ENCODE results near the gene MLPH.
A peak's percentile ranks its signal among the peaks of the same experiment; 100 is the strongest.
"Not testable (repeated sequence)": the region's sequence is repeated elsewhere in the genome, so short reads cannot be mapped to it uniquely, and the experiment has no call there.

Gene MLPH

GRCh38 chr2:237583385-237584295, 96.6 kb downstream of the MLPH start:
- no peak for DNase-seq (ENCODE audit: low read depth in 2 of 2)

- DNase-seq (ENCODE audit: low read depth in 2 of 2) = no peak
Measured at GRCh38 chr2:237585590-237586221, 98.7 kb downstream of the MLPH start.

- DNase-seq (ENCODE audit: low read depth in 2 of 2) = no peak
Measured at GRCh38 chr2:237588044-237588696, 101.1 kb downstream of the MLPH start.

GRCh38 chr2:237590272-237591140, 103.5 kb downstream of the MLPH start, which contains the start of gene RAB17:
Gene RAB17, minus strand, starts transcription at chr2:237590734. Its CDS starts 4,580 bp downstream, at chr2:237586154.
- DNase-seq (ENCODE audit: low read depth in 2 of 2) = no peak

GRCh38 chr2:237591141-237591881, 104.3 kb downstream of the MLPH start:
- DNase-seq (ENCODE audit: low read depth in 2 of 2) = peak in 1 of 2 experiments; percentile 11

GRCh38 chr2:237592425-237592980, 105.5 kb downstream of the MLPH start:
- no peak for DNase-seq (ENCODE audit: low read depth in 2 of 2)

- no peak for DNase-seq (ENCODE audit: low read depth in 2 of 2)
Measured at GRCh38 chr2:237593036-237593435, 106.0 kb downstream of the MLPH start.

- DNase-seq (ENCODE audit: low read depth in 2 of 2) = no peak
Measured at GRCh38 chr2:237593596-237594320, 106.7 kb downstream of the MLPH start.

GRCh38 chr2:237594514-237594871, 107.4 kb downstream of the MLPH start:
- DNase-seq (ENCODE audit: low read depth in 2 of 2) = no peak

- DNase-seq (ENCODE audit: low read depth in 2 of 2) = not testable (repeated sequence)
Measured at GRCh38 chr2:237595829-237596519, 108.9 kb downstream of the MLPH start.

- no peak for DNase-seq (ENCODE audit: low read depth in 2 of 2)
Measured at GRCh38 chr2:237596520-237597195, 109.6 kb downstream of the MLPH start.

GRCh38 chr2:237597196-237598145, 110.4 kb downstream of the MLPH start:
- no peak for DNase-seq (ENCODE audit: low read depth in 2 of 2)

GRCh38 chr2:237598468-237599208, 111.6 kb downstream of the MLPH start:
- DNase-seq (ENCODE audit: low read depth in 2 of 2) = no peak

GRCh38 chr2:237599465-237600110, 112.5 kb downstream of the MLPH start:
- no peak for DNase-seq (ENCODE audit: low read depth in 2 of 2)

- no peak for DNase-seq (ENCODE audit: low read depth in 2 of 2)
Measured at GRCh38 chr2:237600205-237600846, 113.3 kb downstream of the MLPH start.
